ENCODE measurements around the gene IAH1.
"Not testable (repeated sequence)": the region's sequence is repeated elsewhere in the genome, so short reads cannot be mapped to it uniquely, and the experiment has no call there.

The IAH1 gene

DNA sequence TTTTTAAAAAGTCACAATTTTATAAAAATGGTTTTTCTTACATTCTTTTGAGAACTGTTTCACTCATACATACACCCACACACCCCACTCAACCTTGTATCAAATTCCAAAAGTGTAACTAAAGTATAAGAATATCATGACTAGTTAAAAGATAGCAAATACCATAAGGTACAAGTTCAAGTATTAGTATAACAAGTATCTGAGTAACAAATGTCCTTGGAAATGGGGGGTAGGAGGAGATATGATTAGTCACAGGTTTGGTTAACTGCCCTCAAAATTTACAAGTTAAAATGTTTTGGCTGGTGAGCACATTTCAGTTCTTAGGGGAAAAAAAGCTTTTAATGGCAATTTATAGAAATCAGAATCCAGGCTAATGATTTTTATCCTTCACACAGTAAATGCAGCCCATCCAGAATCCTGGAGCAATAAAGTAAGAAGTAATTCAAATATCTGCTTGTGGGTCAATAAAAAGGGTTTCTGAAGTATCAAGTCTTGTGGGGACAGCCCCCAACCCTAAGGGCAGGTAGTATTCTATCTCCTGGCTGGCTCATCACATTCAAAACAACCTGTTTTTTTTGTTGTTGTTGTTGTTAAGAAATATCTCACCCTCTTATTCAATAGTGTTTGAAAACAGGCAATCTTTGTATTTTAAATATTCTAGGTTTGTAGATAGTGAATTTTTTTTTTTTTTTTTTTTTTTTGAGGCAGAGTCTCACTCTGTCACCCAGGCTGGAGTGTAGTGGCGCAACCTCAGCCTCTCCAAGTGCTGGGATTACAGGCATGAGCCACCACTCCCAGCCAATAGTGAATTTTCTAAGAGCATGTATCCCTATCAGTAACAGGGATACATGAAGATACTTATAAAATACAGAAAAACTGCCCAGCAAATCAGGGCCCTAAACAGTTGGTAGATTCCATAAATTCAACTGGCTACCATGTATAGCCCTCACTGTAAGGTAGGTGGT lies 14.5 kb downstream of the IAH1 start:
- H3K4me3 ChIP-seq (ENCODE audit: low read length), result no peak overlapping the region
- TF ChIP-seq ZNF274 (IDR thresholded peaks at IDR 0.05; ENCODE audit: low read depth, low read length), result no peak

DNA sequence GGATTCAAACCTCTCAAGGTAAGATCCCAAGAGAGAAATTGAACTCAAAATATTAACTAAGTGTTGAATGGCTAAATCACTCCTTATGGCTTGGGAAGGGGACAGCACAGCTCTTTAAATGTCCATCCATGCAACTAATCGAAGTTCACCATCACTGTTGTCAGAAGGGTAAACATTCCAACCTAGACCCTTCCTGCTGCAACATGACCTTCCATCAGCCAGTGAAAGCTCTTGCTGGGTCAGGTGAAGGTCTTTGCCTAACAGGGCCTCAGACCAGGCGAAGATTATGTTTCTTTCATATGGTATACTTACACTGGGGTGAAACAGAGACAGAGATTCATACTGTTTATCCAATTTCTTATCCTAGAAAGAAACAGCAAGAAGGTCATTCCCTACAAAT lies 16.4 kb downstream of the IAH1 start:
- no peak for TF ChIP-seq ZNF274 (IDR thresholded peaks at IDR 0.05; ENCODE audit: low read depth, low read length)
- H3K4me3 ChIP-seq (ENCODE audit: low read length), result no peak overlapping the region

DNA sequence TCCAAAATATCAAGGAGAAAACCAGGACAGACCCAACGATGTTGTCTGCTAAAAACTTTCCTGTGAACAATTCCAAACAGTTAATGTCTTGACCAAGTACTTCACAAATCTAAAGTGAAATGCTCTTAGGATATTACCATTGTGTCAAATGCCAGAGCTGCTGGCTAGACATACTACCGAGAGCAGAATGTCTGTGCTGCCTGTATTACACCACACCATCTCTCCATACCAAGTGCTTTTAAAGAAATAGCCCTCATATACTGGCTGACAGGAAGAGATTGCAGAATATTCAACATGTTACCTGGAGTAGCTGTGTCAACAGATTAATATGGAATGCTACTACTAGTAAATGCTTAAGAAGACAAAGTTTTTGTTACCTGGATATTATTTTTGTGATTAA lies 18.6 kb downstream of the IAH1 start:
- no peak for TF ChIP-seq ZNF274 (IDR thresholded peaks at IDR 0.05; ENCODE audit: low read depth, low read length)

DNA sequence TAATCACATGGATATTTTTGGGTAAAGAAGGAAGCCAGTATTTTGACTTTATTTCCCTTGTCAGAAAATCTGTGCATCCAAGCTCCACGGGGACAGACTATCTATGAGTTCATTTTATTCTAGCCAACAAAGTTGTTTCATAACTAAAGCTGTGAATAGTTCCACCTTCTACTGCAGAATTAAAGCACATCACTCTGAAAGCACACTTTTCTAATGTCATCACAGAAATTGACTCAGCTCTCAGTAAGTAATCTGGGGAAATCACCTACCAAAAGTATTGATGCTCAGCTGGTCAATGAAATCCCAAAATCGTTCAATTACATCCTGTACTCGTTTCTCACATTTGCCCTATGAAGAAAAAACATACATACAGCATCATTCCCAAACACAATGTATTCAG lies 19.1 kb downstream of the IAH1 start:
- no peak for TF ChIP-seq ZNF274 (IDR thresholded peaks at IDR 0.05; ENCODE audit: low read depth, low read length)
- H3K4me3 ChIP-seq (ENCODE audit: low read length), result no peak overlapping the region

More for the DNA sequence above, 18.6 kb downstream of the IAH1 start:
- H3K4me3 ChIP-seq (ENCODE audit: low read length), result no peak overlapping the region

DNA sequence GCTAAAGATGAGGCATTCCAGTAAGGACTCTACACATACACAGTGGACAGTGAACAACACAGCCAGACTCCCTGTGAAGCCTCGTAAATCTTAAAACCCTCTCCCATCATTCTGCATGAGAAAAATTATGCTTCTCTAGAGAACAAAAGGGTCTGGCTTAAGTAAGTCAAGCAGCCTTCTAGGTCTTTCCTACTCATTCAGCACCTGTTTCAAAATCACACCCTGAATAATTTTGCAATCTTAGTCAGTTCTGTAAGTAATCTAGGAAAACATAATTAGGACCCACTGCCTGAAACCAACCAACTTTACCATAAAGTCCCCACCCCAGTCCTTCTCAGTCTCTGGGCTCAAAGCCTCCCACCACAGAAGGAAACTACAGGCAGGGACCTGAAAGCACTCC lies 19.7 kb downstream of the IAH1 start:
- TF ChIP-seq ZNF274 (IDR thresholded peaks at IDR 0.05; ENCODE audit: low read depth, low read length), result no peak
- no peak overlapping the region for H3K4me3 ChIP-seq (ENCODE audit: low read length)

DNA sequence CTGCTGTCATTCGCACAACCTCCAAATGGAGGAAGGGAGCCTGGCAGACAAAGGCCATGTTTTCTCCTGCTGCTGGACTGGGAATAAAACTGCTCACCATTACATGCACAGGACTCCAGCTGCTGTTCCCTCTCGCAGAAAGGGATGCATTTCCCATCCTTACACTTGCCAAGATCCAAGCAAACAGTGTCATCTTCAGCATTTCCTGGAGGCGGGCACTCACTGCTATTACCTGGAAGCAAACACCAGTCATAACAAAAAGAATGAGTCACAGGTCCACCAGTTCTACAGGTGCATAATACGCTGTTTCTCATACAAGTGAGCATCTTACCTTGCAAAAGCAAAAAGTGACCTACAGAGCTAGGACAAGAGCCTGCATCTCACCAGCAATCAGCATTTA lies 22.7 kb downstream of the IAH1 start:
- no peak for TF ChIP-seq ZNF274 (IDR thresholded peaks at IDR 0.05; ENCODE audit: low read depth, low read length)
- H3K4me3 ChIP-seq (ENCODE audit: low read length), result no peak overlapping the region

DNA sequence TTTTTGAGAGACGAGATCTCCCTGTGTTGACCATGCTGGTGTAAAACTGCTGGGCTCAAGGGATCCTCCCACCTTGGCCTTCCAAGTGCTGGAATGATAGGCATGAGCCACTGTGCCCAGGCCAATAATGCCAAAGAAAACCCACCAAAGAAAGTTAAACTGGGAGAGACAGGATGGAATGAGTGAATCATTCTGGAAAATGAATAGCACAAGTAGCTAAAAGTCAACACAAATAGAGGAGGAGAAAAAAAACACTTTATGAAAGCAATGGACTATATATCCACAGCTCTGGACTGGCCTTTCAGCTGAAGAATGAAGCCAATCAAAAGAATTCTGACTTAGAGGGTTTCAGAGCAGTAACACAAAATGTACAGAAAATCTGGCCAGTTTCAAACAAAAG lies 23.9 kb downstream of the IAH1 start:
- no peak for TF ChIP-seq ZNF274 (IDR thresholded peaks at IDR 0.05; ENCODE audit: low read depth, low read length)
- no peak overlapping the region for H3K4me3 ChIP-seq (ENCODE audit: low read length)

DNA sequence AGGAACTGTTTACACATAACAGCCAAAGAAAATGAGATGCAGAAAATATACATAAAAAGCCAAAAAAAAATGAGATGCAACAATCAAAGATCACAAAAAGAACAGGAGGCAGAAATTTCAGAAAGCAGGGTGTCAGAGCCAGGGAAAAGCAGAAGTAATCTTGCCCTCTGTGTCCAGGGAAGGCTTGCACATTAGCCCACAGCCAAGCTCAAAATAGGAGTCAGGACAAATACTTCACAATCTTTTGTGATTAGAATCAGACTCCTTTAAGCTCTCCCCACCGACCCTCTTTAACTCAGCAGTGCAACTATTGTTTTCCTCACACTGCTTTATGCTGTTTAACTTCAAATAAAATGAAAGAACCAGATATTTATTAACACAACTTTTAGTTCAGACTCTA lies 34.6 kb downstream of the IAH1 start:
- no peak overlapping the region for H3K4me3 ChIP-seq (ENCODE audit: low read length)
- TF ChIP-seq ZNF274 (IDR thresholded peaks at IDR 0.05; ENCODE audit: low read depth, low read length), result no peak

DNA sequence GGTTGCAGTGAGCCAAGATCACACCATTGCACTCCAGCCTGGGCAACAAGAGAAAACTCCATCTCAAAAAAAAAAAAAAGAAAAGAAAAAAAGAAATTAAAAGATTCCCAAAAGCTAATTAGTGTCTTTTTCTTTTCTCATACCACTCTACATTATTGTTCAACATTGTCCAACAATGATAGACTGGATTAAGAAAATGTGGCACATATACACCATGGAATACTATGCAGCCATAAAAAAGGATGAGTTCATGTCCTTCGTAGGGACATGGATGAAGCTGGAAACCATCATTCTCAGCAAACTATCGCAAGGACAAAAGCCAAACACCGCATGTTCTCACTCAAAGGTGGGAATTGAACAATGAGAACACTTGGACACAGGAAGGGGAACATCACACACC lies 39.6 kb downstream of the IAH1 start:
- not testable (repeated sequence) for H3K4me3 ChIP-seq (ENCODE audit: low read length)

DNA sequence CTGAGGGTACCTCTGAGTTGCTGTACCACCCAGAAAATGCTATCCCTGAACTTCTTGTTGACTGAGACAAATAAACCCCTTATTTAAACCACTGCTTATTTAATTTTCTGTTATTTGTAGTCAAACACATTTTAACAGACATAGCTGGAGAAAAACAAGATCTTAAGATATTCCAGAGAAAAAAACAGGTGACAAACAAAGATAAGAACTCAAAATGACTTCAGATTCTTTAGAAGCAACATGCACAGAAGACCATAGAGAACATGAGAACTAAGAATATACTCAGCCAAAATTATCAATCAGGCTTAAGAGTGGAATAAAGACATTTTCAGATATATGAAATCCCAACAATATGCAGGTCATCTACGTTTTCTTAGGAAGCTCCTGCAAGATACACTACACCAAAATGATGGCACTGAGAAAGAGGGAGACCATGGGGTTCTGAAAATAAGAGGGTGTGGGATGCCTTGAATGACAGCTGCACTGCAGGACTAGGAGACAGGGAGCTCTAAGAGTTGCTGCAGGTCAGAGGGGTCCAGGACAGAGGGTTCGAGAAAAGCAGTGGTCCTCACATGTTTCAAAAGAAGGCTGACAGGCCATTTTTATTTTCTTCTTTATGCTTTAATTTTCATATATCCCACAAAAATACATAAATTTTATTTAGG lies 42.9 kb downstream of the IAH1 start:
- TF ChIP-seq ZNF274 (IDR thresholded peaks at IDR 0.05; ENCODE audit: low read depth, low read length), result no peak

DNA sequence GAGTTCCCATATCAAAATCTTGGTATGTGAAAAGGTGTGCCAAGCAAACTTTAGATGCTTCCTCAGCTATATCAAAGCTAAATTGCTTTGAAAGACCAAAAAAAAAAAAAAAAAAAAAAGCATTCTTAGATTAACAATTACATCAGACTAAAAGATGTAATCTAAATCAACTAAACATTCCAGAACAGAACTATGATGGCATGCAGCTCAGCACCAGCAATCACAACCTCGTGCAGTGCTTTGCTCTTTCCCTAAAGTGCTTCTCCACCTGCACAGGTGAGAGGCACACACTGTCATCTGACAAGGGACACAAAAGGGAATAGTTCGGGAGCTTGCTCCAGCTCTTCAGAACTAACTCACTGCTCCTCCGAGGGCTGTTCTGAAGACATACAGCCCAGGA lies 43.8 kb downstream of the IAH1 start:
- H3K4me3 ChIP-seq (ENCODE audit: low read length), result no peak overlapping the region
- no peak for TF ChIP-seq ZNF274 (IDR thresholded peaks at IDR 0.05; ENCODE audit: low read depth, low read length)

More for the DNA sequence above, 42.9 kb downstream of the IAH1 start:
- no peak overlapping the region for H3K4me3 ChIP-seq (ENCODE audit: low read length)

DNA sequence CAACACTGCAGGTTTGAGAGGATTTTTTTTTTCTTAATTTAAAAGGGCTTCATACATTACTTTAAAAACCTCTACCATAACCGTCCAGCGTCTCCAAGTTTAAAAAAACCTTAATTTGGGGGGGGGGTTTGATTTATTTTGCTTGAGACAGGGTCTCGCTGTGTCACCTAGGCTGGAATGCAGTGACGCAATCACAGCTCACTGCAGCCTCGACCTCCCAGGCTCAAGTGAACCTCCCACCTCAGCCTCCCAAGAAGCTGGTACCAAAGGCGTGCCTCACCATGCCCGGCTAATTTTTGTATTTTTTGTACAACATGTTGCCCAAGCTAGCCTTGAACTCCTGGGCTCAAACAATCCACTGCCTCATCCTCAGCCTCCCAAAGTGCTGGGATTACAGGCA lies 44.4 kb downstream of the IAH1 start:
- no peak overlapping the region for H3K4me3 ChIP-seq (ENCODE audit: low read length)
- no peak for TF ChIP-seq ZNF274 (IDR thresholded peaks at IDR 0.05; ENCODE audit: low read depth, low read length)

DNA sequence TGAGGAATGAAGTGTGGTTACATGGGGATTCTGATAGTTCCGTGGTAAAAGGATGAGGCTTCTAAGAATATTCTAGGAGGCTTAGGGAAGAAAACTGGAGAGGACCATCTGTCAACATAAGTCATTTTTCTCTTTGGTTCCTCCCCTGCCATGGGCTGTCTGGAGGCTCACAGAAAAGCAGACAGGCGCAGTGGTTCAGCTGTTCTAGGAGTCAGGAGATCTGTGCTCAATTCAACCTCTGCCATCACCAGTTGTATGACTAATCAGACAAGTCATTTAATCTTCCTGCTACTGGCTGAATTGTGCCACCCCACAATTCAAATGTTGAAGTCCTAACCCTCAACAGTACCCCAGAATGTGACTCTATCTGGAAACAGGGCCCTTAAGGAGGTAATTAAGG lies 44.9 kb downstream of the IAH1 start:
- TF ChIP-seq ZNF274 (IDR thresholded peaks at IDR 0.05; ENCODE audit: low read depth, low read length), result no peak
- no peak overlapping the region for H3K4me3 ChIP-seq (ENCODE audit: low read length)

DNA sequence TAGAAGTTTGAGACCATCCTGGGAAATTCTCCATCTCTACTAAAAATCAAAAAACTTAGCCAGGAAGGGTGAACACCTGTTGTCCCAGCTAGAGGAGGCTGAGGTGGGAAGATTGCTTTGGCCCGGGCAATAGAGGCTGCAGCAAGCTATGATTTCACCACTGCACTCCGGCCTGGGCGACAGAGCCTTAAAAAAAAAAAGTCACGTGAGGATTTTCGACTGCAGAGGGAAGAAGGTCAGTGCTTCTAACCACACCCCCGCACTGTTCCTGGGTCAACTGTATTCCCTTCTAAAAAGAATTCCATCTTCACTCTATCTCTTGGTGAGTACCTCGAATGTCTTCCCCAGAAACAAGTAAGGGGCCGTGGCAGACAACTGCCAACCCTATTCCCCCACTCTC lies 49.9 kb downstream of the IAH1 start:
- no peak overlapping the region for H3K4me3 ChIP-seq (ENCODE audit: low read length)
- no peak for TF ChIP-seq ZNF274 (IDR thresholded peaks at IDR 0.05; ENCODE audit: low read depth, low read length)

DNA sequence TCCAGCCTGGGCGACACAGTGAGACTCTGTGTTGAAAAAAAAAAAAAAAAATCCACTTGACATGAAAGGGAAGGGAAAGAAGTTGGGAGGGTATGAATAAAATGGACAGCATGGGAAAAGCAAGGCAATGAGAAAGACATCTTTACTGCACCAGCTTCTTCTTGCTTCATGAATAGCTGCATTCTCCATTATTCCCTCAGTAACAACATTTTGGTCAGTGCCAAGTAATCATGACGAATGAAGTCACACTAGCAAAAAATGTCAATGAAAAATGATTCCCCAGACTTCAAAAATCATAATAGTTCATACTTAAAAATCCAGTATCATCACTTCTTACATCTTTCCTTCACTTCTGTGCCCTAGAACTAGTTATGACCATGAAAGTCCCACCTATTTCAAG lies 50.9 kb downstream of the IAH1 start:
- no peak overlapping the region for H3K4me3 ChIP-seq (ENCODE audit: low read length)
- TF ChIP-seq ZNF274 (IDR thresholded peaks at IDR 0.05; ENCODE audit: low read depth, low read length), result no peak
